HCT116 (cell line): ENCODE measurements around the gene CENPP. TPM values are rescaled to one million over a fixed set of nuclear protein-coding genes. Genes with fewer than 3 reads are reported as not detected.

Experiments used
- ATAC-seq: fragments of 200-7000 bp; cut with Tn5 transposase; 2 replicates; pipeline ENCODE4 v1.9.1; 2020; ENCODE audit warnings: mild to moderate bottlenecking, moderate library complexity
- BruUV-seq: library from RNA; stranded (reverse); fragments of 400-500 nt; replicated peaks from 2 replicates; lab custom pipeline; 2021; lab: Mats Ljungman, UMichigan
- CTCF ChIA-PET: fragments of 300-600 bp; sonication (Branson Sonifier 250); formaldehyde crosslinking; loops from one replicate; lab custom pipeline; 2021; ENCODE audit warnings: antibody characterized with exemption; lab: Charles Lee
- POLR2A ChIA-PET: fragments of 300-600, 350-600 bp; sonication (Branson Sonifier 250); formaldehyde crosslinking; loops from one replicate; lab custom pipeline; 2021; ENCODE audit warnings: antibody characterized with exemption; lab: Charles Lee
- RAD21 ChIA-PET, 2 experiments: fragments of 300-600 bp; sonication (Branson Sonifier 250); formaldehyde crosslinking; loops; one replicate each; lab custom pipeline; 2023; ENCODE audit warnings: low total read pairs in 2 of 2; ENCODE audit not compliant: uncharacterized antibody in 2 of 2, unreplicated experiment in 2 of 2, low non-redundant PET in 1 of 2; lab: Charles Lee
- DNase-seq: peaks from one replicate; pipeline ENCODE4 v3.0.0-alpha.2; 2010; ENCODE audit warnings: low read depth, low spot score
- H2AFZ ChIP-seq: fragments of 200-600 bp; shearing (Covaris generic), sonication (generic); 2 replicates; pipeline ENCODE4 v1.6.1; 2017; ENCODE audit warnings: low read depth, mixed run types, mixed read lengths, antibody characterized with exemption, low read length; ENCODE audit not compliant: poor library complexity, severe bottlenecking
- H3K27ac ChIP-seq: 2 replicates; pipeline ENCODE4 v1.5.1; 2012; ENCODE audit warnings: low read depth, low read length
- H3K27me3 ChIP-seq: fragments of 200-600 bp; sonication (generic); 2 replicates; pipeline ENCODE4 v1.6.1; 2016; ENCODE audit warnings: mixed run types, low read length, mixed read lengths; ENCODE audit not compliant: insufficient read depth
- H3K36me3 ChIP-seq, 2 experiments: fragments of 200-500 bp in 1 of 2; fragments of 200-600 bp in 1 of 2; sonication (Bioruptor generic) in 1 of 2; sonication (generic) in 1 of 2; 2 replicates each; pipeline versions ENCODE4 v1.5.1 to v1.6.1; 2014 to 2016; ENCODE audit warnings: low read length in 2 of 2, inconsistent platforms in 1 of 2, mixed read lengths in 1 of 2, mixed run types in 1 of 2; ENCODE audit not compliant: insufficient read depth in 2 of 2, control insufficient read depth in 1 of 2
- H3K4me1 ChIP-seq, 2 experiments: fragments of 200-600 bp in 1 of 2; sonication (generic) in 1 of 2; 2 replicates each; pipeline versions ENCODE4 v1.5.1 to v1.6.1; 2012 to 2017; ENCODE audit warnings: low read length in 2 of 2, inconsistent platforms in 1 of 2, mild to moderate bottlenecking in 1 of 2, mixed read lengths in 1 of 2, mixed run types in 1 of 2, moderate library complexity in 1 of 2; ENCODE audit not compliant: insufficient read depth in 2 of 2, control insufficient read depth in 1 of 2
- H3K4me2 ChIP-seq: fragments of 200-600 bp; sonication (generic); 2 replicates; pipeline ENCODE4 v1.6.1; 2017; ENCODE audit warnings: mixed run types, low read length, mixed read lengths
- H3K4me3 ChIP-seq, 2 experiments: fragments of 200-600 bp in 1 of 2; sonication (generic) in 1 of 2; replicated peaks in 1 of 2; 2 replicates each; pipeline ENCODE4 v1.5.1; 2011 to 2016; ENCODE audit warnings: low read length in 2 of 2, control low read depth in 1 of 2, low read depth in 1 of 2, mild to moderate bottlenecking in 1 of 2, mixed read lengths in 1 of 2, mixed run types in 1 of 2
- H3K79me2 ChIP-seq: fragments of 200-600 bp; sonication (generic); 2 replicates; pipeline ENCODE4 v1.6.1; 2017; ENCODE audit warnings: mild to moderate bottlenecking, mixed run types, low read length, moderate library complexity, mixed read lengths; ENCODE audit not compliant: insufficient read depth
- H3K9ac ChIP-seq: fragments of 200-600 bp; sonication (generic); 2 replicates; pipeline ENCODE4 v1.6.1; 2016; ENCODE audit warnings: low read length, mixed read lengths
- H3K9me2 ChIP-seq: fragments of 200-600 bp; sonication (generic), shearing (Covaris generic); 2 replicates; pipeline ENCODE4 v1.6.1; 2017; ENCODE audit warnings: mixed run types, mild to moderate bottlenecking, moderate library complexity; ENCODE audit not compliant: insufficient read depth
- H3K9me3 ChIP-seq, 2 experiments: fragments of 200-500 bp in 1 of 2; fragments of 200-600 bp in 1 of 2; sonication (Bioruptor generic) in 1 of 2; sonication (generic) in 1 of 2; 2 replicates each; pipeline ENCODE4 v1.6.1; 2014 to 2017; ENCODE audit warnings: low read length in 2 of 2, mixed read lengths in 2 of 2, inconsistent platforms in 1 of 2, low read depth in 1 of 2, mild to moderate bottlenecking in 1 of 2, mixed run types in 1 of 2, moderate library complexity in 1 of 2; ENCODE audit not compliant: control insufficient read depth in 1 of 2, insufficient read depth in 1 of 2
- H4K20me1 ChIP-seq: fragments of 200-600 bp; sonication (generic), shearing (Covaris generic); 2 replicates; pipeline ENCODE4 v1.6.1; 2017; ENCODE audit warnings: mixed run types, mild to moderate bottlenecking, moderate library complexity; ENCODE audit not compliant: insufficient read depth
- ATF3 ChIP-seq: IDR thresholded peaks from 2 replicates; pipeline ENCODE4 v1.6.1; 2012
- EZH2 ChIP-seq: fragments of 200-600 bp; sonication (generic); IDR thresholded peaks from 2 replicates; pipeline ENCODE4 v1.6.1; 2017; ENCODE audit warnings: antibody characterized with exemption, mixed run types
- EZH2phosphoT487 ChIP-seq: fragments of 200-600 bp; IDR thresholded peaks from 2 replicates; pipeline ENCODE4 v1.6.1; 2018; ENCODE audit warnings: antibody characterized with exemption, borderline replicate concordance
- JUND ChIP-seq: IDR thresholded peaks from 2 replicates; pipeline ENCODE4 v1.6.1; 2012
- POLR2A ChIP-seq: IDR thresholded peaks from 2 replicates; pipeline ENCODE4 v1.7.0; 2011; ENCODE audit warnings: borderline replicate concordance; ENCODE audit not compliant: insufficient read depth, insufficient read length; ENCODE audit errors: extremely low read depth
- POLR2AphosphoS5 ChIP-seq: IDR thresholded peaks from 2 replicates; pipeline ENCODE4 v1.6.1; 2011; ENCODE audit warnings: mild to moderate bottlenecking, low read depth, low read length, moderate library complexity
- REST ChIP-seq: IDR thresholded peaks from 2 replicates; pipeline ENCODE4 v1.6.1; 2012; ENCODE audit warnings: low read depth
- SIN3A ChIP-seq: IDR thresholded peaks from 2 replicates; pipeline ENCODE4 v1.6.1; 2012; ENCODE audit warnings: low read depth
- SP1 ChIP-seq: IDR thresholded peaks from 2 replicates; pipeline ENCODE4 v1.6.1; 2012; ENCODE audit warnings: low read depth
- SRF ChIP-seq: IDR thresholded peaks from 2 replicates; pipeline ENCODE4 v1.6.1; 2012; ENCODE audit warnings: low read depth
- YY1 ChIP-seq: IDR thresholded peaks from 2 replicates; pipeline ENCODE4 v1.6.1; 2011; ENCODE audit warnings: low read length, low read depth, moderate library complexity, mild to moderate bottlenecking; ENCODE audit not compliant: insufficient replicate concordance; ENCODE audit errors: extremely low read depth
- intact Hi-C: fragments of 100-400 bp; cut with micrococcal nuclease; formaldehyde crosslinking; loops from 2 replicates; pipeline ENCODE4 v1.10.0; 2022
- total RNA-seq: library from RNA; stranded (reverse); gene quantifications from one replicate; pipeline ENCODE4 v1.2.1, GENCODE V29; 2021; ENCODE audit not compliant: unreplicated experiment
- TF ChIP-seq, protein P1 (sequence below): IDR thresholded peaks from 2 replicates; pipeline ENCODE4 v1.6.1; 2011; ENCODE audit warnings: mild to moderate bottlenecking, low read length, moderate library complexity; ENCODE audit not compliant: insufficient replicate concordance; ENCODE audit errors: extremely low read depth

The CENPP gene
- total RNA-seq, 1 experiment from 2014 or later: 7.0 TPM

- TF ChIP-seq ATF3: no peak
- no peak for TF ChIP-seq EZH2
- no peak for TF ChIP-seq JUND
- no peak for TF ChIP-seq SP1
- TF ChIP-seq YY1: no peak
- TF ChIP-seq, protein P1, sequence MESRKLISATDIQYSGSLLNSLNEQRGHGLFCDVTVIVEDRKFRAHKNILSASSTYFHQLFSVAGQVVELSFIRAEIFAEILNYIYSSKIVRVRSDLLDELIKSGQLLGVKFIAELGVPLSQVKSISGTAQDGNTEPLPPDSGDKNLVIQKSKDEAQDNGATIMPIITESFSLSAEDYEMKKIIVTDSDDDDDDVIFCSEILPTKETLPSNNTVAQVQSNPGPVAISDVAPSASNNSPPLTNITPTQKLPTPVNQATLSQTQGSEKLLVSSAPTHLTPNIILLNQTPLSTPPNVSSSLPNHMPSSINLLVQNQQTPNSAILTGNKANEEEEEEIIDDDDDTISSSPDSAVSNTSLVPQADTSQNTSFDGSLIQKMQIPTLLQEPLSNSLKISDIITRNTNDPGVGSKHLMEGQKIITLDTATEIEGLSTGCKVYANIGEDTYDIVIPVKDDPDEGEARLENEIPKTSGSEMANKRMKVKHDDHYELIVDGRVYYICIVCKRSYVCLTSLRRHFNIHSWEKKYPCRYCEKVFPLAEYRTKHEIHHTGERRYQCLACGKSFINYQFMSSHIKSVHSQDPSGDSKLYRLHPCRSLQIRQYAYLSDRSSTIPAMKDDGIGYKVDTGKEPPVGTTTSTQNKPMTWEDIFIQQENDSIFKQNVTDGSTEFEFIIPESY: no peak
- TF ChIP-seq SIN3A: no peak
- H3K79me2 ChIP-seq: no peaks in the 10 kb centered on the region
- H3K4me3 ChIP-seq: no peak overlapping the region
- intact Hi-C loops: no loop called here
- ChIA-PET POLR2A (no interaction called here), CTCF (no interaction called here), RAD21 (no interaction called here)
- H3K9me3 ChIP-seq: no peaks in the 10 kb centered on the region
- no peaks in the 10 kb centered on the region for H3K4me1 ChIP-seq
- no peak overlapping the region for H3K4me2 ChIP-seq
- no peak overlapping the region for H3K27ac ChIP-seq
- no peak for ATAC-seq
- no TSS peak for BruUV-seq
- H3K9me2 ChIP-seq: no peaks in the 10 kb centered on the region
- H4K20me1 ChIP-seq: no peaks in the 10 kb centered on the region
- H2AFZ ChIP-seq: no peak overlapping the region
- no peaks in the 10 kb centered on the region for H3K27me3 ChIP-seq
- no peaks in the 10 kb centered on the region for H3K36me3 ChIP-seq
- H3K9ac ChIP-seq: no peak overlapping the region
- no peak for DNase-seq
Observed at GRCh38 chr9:92499701-92500100, 173.9 kb downstream of the CENPP start.

- H3K9me2 ChIP-seq: no peaks in the 10 kb centered on the region
- TF ChIP-seq EZH2phosphoT487 (no peak), POLR2AphosphoS5 (no peak), REST (no peak), POLR2A (no peak), JUND (no peak), SRF (no peak), YY1 (no peak)
Observed at GRCh38 chr9:92500725-92501124, 175.0 kb downstream of the CENPP start.

More at GRCh38 chr9:92500725-92501124, 175.0 kb downstream of the CENPP start:
- Histone ChIP-seq H3K27me3 (no peaks in the 10 kb centered on the region), H3K4me3 (no peak overlapping the region), H3K79me2 (no peaks in the 10 kb centered on the region), H3K4me1 (peaks cover 0 to 2% of the 10 kb centered on the region in 2 experiments; a peak in 3 of 4 replicates), H3K9me3 (no peaks in the 10 kb centered on the region), H4K20me1 (no peaks in the 10 kb centered on the region), H3K36me3 (no peaks in the 10 kb centered on the region), H3K27ac (no peak overlapping the region), H3K9ac (no peak overlapping the region), H2AFZ (no peak overlapping the region), H3K4me2 (no peak overlapping the region)
- ATAC-seq (no peak), DNase-seq (no peak)
- POLR2A ChIA-PET: no interaction called here
- RAD21 ChIA-PET: no interaction called here
- CTCF ChIA-PET: no interaction called here
- intact Hi-C loops: no loop called here
- BruUV-seq: no TSS peak
